ES-I3 (cell line): ENCODE data around the gene TOR2A.

Experiments
- H3K36me3 ChIP-seq: 2 replicates; pipeline ENCODE4 v1.6.1; 2013; ENCODE audit warnings: mild to moderate bottlenecking, low read length, control low read depth, moderate library complexity; ENCODE audit not compliant: insufficient read depth
- H3K4me1 ChIP-seq: 2 replicates; pipeline ENCODE4 v1.6.1; 2013; ENCODE audit warnings: mild to moderate bottlenecking, control low read depth, low read length; ENCODE audit not compliant: insufficient read depth
- H3K9ac ChIP-seq: 2 replicates; pipeline ENCODE4 v1.6.1; 2013; ENCODE audit warnings: low read depth, mild to moderate bottlenecking, low read length, moderate library complexity
- H3K9me3 ChIP-seq: 2 replicates; pipeline ENCODE4 v1.6.1; 2013; ENCODE audit warnings: mild to moderate bottlenecking, low read length, moderate library complexity; ENCODE audit not compliant: control insufficient read depth, insufficient read depth

TOR2A gene

GRCh38 chr9:127772603-127773002, 37.5 kb upstream of the TOR2A start:
- no peak overlapping the region for H3K9ac ChIP-seq
- no peaks in the 10 kb centered on the region for H3K36me3 ChIP-seq
- no peaks in the 10 kb centered on the region for H3K9me3 ChIP-seq
- H3K4me1 ChIP-seq: peaks cover 21% of the 10 kb centered on the region

- Histone ChIP-seq H3K4me1 (peaks cover 24% of the 10 kb centered on the region), H3K9ac (peak overlapping the region; percentile 33; the same call in 1 of the 2 replicates), H3K36me3 (no peaks in the 10 kb centered on the region), H3K9me3 (no peaks in the 10 kb centered on the region)
These were observed 36.6 kb upstream of the TOR2A start for GRCh38 chr9:127771570-127772189.

DNA sequence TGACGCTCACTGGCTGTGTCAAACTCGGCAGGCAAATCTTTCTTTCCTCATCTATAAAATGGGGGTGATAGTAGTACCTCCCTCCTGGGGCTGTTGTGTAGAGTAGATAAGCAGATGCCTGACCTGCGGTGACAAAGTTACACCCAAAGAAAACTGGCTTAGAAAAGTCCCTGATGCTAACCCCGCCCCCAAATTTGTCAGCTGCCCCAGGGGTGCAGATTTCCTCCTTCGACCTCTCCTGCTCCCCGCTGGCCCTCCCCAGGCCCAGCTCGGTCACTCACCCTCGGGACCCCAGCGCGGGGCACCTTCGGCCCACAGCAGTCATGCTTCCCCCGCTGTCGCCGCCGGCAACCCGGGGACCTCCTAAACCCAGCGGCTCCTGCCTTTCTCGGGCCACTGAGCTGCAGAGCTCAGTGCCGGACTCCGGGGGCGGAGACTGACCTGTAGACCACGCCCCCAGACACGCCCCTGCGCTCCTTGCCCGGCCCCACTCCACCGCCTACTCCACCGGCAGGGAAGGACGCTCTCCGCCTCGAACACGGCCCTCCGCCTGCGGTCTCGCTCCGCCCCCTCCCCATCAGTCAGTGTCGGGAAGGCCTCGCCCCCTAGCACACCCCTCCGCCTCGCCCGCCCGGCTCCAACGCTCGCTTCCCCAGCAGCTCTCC, 35.9 kb upstream of the TOR2A start:
- Histone ChIP-seq H3K9ac (peak overlapping the region; percentile 61; the same call in 1 of the 2 replicates), H3K9me3 (no peaks in the 10 kb centered on the region), H3K36me3 (no peaks in the 10 kb centered on the region), H3K4me1 (peaks cover 24% of the 10 kb centered on the region)

- no peaks in the 10 kb centered on the region for H3K36me3 ChIP-seq
- no peaks in the 10 kb centered on the region for H3K9me3 ChIP-seq
- peak overlapping the region; percentile 61; the same call in 1 of the 2 replicates for H3K9ac ChIP-seq
- H3K4me1 ChIP-seq: peaks cover 24% of the 10 kb centered on the region
These were observed 35.5 kb upstream of the TOR2A start for GRCh38 chr9:127770583-127770904.

- Histone ChIP-seq H3K4me1 (peaks cover 24% of the 10 kb centered on the region), H3K9ac (peak overlapping the region; percentile 61; the same call in 1 of the 2 replicates), H3K9me3 (no peaks in the 10 kb centered on the region), H3K36me3 (no peaks in the 10 kb centered on the region)
These were observed 35.0 kb upstream of the TOR2A start for GRCh38 chr9:127769929-127770582.

GRCh38 chr9:127769101-127769500, 34.0 kb upstream of the TOR2A start:
- no peaks in the 10 kb centered on the region for H3K36me3 ChIP-seq
- peaks cover 27% of the 10 kb centered on the region for H3K4me1 ChIP-seq
- no peaks in the 10 kb centered on the region for H3K9me3 ChIP-seq
- no peak overlapping the region for H3K9ac ChIP-seq

- peaks cover 31% of the 10 kb centered on the region for H3K4me1 ChIP-seq
- H3K9me3 ChIP-seq: no peaks in the 10 kb centered on the region
- no peaks in the 10 kb centered on the region for H3K36me3 ChIP-seq
- no peak overlapping the region for H3K9ac ChIP-seq
These were observed 33.6 kb upstream of the TOR2A start for GRCh38 chr9:127768698-127769097.

- no peaks in the 10 kb centered on the region for H3K9me3 ChIP-seq
- no peak overlapping the region for H3K9ac ChIP-seq
- no peaks in the 10 kb centered on the region for H3K36me3 ChIP-seq
- peaks cover 32% of the 10 kb centered on the region for H3K4me1 ChIP-seq
These were observed 32.8 kb upstream of the TOR2A start for GRCh38 chr9:127767909-127768331.

DNA sequence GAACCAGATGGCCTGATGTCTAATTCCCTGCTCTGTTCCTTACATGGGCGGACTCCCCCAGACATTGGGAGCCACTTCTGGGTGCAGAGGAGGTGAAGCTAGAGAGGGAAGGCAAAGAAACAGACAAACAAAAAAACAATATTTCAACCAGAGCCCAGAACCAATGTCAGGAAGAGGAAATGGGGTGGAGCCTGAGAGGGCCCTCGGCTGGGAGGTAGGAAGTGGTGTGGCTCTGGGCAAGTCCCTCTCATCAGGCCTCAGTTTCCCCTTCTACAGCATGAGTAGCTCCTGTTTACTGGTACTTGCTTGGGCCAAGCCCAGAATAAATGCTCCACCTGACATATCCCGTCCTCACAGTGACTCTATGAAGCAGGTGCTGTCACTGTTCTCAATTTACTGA, 32.3 kb upstream of the TOR2A start:
- H3K9me3 ChIP-seq: no peaks in the 10 kb centered on the region
- peaks cover 36% of the 10 kb centered on the region for H3K4me1 ChIP-seq
- no peak overlapping the region for H3K9ac ChIP-seq
- H3K36me3 ChIP-seq: no peaks in the 10 kb centered on the region

- Histone ChIP-seq H3K9ac (no peak overlapping the region), H3K36me3 (no peaks in the 10 kb centered on the region), H3K4me1 (peaks cover 41% of the 10 kb centered on the region), H3K9me3 (no peaks in the 10 kb centered on the region)
These were observed 30.3 kb upstream of the TOR2A start for GRCh38 chr9:127765418-127765817.

DNA sequence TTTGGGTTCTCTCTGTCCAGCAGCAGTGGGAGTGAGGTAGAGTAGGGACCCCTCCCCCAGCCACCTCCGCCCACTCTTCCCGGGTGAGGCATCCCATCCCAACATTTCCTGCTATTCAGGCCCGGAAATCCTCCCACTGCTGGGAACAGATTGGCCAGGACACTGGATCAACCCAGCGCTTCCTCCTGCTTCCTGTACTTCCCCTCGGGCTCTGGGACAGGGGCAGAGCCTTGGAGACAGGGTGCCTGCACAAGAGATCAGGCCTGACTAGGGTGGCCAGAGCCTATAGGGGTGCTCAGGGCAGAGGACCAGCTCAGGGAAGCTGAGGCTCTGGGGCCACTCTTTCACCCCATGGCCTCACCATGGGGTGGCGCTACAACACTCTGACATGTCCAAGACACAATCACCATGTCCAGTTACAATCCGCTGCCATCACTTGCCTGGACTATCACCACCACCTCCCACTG, 28.9 kb upstream of the TOR2A start:
- no peaks in the 10 kb centered on the region for H3K9me3 ChIP-seq
- H3K4me1 ChIP-seq: peaks cover 33% of the 10 kb centered on the region
- no peaks in the 10 kb centered on the region for H3K36me3 ChIP-seq
- no peak overlapping the region for H3K9ac ChIP-seq

- H3K36me3 ChIP-seq: no peaks in the 10 kb centered on the region
- H3K9me3 ChIP-seq: no peaks in the 10 kb centered on the region
- H3K4me1 ChIP-seq: peaks cover 19% of the 10 kb centered on the region
- H3K9ac ChIP-seq: no peak overlapping the region
These were observed 27.1 kb upstream of the TOR2A start for GRCh38 chr9:127762111-127762676.

DNA sequence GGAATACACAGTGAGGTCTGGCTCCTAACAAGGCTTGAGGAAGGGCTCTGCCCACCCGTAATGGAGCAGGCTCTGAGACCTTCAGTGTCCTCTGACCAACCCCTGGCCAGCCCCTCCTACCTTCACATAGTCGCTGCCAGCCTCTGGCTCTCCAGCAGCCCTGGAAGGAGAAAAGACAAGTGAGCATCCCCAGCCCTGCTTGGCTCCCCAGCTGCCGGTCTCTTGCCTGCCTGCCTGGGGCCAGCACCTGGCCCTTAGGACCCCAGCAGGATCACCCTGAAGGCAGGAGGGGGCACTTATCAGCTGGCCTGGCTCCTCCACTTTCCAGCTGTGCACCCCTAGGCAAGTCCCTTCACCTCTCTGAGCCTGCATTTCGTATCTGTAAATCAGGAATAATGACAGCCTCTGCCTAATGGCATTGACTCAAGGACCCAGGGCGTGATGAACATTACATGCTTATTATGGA, 26.4 kb upstream of the TOR2A start:
- Histone ChIP-seq H3K9ac (no peak overlapping the region), H3K4me1 (peaks cover 19% of the 10 kb centered on the region), H3K9me3 (no peaks in the 10 kb centered on the region), H3K36me3 (no peaks in the 10 kb centered on the region)

GRCh38 chr9:127761061-127761460, 26.0 kb upstream of the TOR2A start:
- Histone ChIP-seq H3K4me1 (peaks cover 19% of the 10 kb centered on the region), H3K9ac (no peak overlapping the region), H3K36me3 (no peaks in the 10 kb centered on the region), H3K9me3 (no peaks in the 10 kb centered on the region)
